NCI-H2029 (cell line): ENCODE data around the gene PREP.
A peak's percentile ranks its signal among the peaks of the same experiment; 100 is the strongest.
"Not testable (repeated sequence)": the region's sequence is repeated elsewhere in the genome, so short reads cannot be mapped to it uniquely, and the experiment has no call there.

Experiments used
- DNase-seq: peaks from one replicate; lab custom pipeline; 2025; lab: John Stamatoyannopoulos, UW

PREP gene

DNA sequence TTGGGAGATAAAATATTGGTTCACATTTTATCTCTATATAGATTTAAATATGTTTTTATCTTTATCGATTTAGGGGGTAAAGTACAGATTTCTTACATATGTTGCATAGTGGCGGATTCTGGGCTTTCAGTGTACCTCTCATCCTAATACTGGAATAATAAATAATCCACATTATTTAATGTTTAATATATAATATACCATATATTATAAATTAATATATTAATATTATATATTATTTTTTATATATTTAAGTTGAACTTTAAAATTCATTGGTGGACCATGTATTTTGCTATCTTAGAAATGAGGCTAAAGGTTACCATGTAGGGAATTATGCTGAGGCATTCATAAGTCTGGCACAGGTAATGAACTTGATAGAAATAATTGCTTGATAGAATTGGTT, 133.5 kb downstream of the PREP start:
- DNase-seq, result no peak

DNA sequence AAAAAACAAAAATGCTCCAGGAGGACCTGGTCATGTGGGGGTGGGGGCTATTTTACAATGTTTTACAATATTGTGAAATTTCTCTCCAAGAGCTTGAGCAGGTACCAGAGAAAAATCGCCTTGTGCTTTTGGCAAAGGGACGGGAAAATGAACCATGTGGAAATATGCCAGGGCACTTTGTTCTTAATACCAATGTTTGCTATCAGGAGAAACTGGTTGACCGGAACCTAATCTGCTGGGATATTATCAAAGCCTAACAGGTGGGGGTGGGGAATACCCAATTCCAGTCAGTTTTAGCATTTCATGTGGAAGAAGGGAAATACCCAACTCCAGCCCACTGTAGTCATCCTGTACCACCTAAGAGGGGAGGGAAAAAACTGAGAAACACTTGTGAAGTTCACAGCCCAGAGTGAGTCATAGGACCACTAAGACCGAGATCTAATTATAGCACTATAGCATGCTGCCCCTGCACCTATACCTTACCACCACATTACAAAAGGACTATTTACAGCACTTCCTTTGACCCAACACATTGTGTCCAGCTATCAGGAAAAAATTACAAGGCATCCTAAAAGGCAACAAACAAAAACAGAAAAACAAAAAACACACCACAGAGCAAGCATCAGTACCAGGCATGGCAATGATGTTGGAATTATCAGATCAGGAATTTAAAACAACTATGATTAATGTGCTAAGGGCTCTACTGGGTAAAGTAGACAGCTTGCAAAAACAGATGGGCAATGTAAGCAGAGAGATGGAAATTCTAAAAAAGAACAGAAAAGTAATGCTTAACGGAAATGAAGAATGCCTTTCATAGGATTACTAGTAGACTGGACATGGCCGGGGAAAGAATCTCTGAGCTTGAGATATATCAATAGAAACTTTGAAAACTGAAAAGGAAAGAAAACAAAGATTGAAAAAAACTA, 138.9 kb downstream of the PREP start:
- DNase-seq, result no peak

DNA sequence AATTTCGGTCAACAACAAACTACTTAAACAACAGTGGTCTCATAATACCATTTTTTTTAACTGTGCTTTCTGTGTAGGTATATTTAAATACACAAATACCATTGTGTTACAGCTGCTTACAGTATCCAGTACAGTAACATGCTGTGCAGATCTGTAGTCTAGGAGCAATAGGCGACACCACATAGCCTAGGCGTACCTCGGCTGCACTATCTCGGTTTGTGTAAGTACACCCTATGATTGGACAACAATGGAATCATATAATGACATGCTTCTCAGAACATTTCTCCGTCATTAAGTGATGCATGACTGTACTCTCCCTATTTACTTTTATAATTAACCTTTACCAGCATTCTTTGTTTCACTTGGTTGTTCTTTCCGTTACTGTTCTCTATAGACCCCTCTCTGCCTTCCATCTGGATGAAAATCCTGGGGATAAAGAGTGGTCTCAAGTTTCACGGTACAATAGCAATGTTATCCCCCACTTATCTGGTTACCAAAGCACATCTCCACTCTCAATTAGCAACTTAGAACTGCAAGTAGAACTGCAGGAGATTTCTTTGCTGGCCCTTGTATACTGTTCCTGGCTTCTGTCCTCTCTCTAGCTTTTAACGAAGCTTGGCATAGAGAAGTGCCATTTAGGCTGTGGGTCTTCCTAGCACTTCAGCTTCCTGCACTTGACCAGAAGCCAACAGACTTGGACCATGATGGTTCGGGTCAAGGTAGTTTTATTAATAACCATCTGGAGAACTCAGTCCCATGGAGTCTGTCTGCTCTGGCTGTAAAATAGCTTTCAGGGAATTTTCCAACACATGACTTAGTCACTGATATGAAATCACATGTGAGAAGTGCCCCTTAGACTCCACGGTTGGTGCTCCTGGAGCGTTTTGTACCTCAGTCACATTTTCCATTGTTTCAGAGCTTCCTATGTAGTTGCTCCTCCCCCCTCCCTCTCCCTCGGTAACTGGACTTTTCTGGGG, 142.7 kb downstream of the PREP start:
- DNase-seq, result peak; percentile 12

DNA sequence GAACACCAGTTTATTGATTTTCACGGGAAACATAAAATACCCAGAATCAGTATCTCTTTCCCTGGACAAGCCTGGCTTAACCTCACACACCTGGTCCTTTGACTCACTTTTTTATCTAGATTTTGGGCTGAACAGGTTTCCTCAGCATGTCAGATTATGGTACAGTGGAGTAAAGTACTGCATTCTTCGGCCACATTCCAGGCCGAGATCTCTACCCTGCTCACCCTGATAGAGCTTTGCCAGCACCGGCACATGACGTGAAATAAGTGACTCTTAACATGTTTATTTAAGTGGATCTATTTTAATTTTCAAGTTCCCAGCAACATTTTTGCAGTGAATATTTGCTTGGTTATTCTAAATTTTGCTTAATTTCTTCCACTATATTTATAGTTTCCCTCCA, 144.1 kb downstream of the PREP start:
- DNase-seq, result no peak

DNA sequence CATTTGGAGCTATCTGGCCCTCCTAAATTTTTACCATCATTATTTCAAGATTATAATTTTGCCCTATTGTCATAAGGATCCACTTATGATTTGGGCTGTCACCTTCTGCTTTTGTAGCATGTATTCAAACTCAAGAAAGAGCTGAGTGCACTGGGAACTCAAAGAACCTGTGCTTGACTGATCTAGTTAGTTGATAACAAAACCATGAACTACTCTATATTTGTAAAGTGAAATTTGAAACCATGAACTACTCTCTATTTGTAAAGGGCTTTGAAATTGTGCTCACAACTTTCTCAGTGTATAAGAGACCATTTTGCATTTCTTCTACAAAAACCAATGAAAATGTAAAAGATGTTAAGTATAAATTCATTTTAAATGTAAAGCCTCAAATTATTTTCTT, 145.5 kb downstream of the PREP start:
- no peak for DNase-seq

DNA sequence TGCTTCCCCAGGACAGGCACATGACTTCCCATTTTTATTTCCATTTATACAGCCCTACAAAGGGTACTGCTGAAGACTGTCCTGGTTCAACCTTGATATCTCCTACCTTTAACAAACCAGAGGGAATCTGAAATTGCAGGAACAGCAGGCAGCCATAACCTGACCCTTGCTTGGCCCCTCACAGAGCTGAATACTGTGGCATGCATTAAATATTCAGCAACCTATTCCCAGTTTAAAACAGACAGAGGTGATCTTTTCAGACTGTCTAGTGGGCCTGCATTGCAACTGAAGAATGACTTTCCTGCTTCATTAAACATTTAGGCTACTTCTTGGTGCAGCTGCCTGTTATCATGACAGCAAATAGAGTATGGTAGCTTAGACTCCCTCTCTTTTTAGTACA, 146.3 kb downstream of the PREP start:
- DNase-seq, result no peak

DNA sequence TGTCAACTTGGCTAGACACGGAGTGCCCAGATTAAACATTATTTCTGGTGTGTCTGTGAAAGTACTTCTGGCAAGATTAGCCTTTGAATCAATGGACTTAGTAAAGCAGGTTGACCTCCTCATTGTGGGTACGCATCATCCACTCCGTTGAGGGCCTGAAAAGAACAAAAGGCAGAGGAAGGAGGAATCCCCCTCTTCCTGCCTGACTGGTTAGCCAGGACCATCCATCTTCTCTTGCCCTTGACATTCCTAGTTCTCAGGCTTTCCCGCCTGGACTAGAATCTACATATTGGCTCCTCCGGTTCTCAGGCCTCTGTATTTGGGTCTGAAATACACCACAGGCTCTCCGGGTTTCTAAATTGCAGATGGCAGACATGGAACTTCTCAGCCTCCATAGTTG, 149.1 kb downstream of the PREP start:
- DNase-seq, result no peak

DNA sequence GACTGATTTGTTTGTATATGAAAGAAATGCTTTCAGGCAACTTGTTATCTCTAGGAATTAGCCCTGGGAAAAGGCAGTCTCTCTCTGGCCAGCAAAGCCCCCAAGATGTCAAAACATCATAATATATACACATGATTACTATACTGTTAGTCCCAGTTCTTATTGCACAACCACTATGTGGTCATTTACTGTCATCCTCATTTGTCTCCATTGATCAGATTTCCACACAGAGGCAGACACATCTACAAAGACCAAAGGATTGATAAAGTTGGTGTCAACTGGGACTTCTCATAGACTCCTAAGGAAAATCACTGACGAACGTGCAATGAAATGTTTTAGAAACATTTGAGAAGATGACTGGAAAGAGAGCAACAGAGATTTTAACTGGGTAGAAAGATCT, 151.2 kb downstream of the PREP start:
- DNase-seq, result no peak

DNA sequence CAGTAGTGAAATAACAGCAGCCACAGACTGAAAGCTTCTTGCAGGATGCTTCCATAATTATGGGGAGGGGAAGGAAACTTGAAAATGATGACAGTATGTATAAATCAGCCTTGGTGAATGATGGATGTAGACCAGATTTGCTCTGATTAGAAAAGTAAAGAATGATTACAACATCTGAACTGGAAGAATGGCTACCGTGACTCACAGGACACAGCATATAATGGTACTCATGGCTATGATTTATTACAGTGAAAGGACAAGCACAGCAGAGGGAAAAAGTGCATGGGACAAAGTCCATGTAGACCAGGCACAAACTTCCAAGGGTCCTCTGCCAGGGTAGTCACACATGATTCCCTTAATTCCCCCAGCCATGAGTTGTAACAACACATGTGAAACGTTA, 152.3 kb downstream of the PREP start:
- DNase-seq, result no peak

DNA sequence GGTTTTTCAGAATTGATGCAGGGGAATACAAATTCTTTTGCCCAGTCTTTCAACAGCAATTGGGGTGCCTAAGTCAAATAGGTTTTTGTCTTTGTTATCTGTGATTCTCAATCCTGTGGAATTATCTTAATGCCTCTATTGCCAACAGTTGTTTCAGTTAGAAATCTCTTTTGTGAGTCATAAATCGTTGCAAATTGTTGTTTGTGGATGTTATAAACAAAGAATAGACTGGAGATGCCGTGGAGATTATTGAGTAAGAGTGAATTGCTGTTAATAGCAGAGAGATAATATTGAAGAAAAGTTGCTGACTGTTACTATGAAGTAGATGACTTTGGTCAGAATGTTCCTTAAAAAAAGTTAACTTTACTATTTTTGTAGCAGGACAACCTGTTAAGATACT, 159.4 kb downstream of the PREP start:
- no peak for DNase-seq

DNA sequence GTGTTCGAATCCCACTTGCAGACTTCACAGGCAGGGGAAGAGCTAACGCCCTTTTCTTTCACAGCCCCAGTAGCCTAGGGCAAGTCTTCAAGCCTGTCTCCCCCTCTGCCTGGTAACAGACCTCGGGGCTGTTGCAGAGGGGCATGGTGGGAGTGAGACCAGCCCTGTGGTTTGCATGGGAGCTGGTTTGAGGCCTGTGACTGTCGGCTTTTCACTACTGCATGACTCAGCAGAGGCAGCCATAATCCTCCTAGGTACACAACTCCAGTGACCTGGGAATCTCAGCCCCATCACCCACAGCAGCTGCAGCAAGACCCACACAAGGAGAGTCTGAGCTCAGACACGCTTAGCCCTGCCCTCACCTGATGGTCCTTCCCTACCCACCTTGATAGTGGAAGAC, 167.7 kb downstream of the PREP start:
- no peak for DNase-seq

DNA sequence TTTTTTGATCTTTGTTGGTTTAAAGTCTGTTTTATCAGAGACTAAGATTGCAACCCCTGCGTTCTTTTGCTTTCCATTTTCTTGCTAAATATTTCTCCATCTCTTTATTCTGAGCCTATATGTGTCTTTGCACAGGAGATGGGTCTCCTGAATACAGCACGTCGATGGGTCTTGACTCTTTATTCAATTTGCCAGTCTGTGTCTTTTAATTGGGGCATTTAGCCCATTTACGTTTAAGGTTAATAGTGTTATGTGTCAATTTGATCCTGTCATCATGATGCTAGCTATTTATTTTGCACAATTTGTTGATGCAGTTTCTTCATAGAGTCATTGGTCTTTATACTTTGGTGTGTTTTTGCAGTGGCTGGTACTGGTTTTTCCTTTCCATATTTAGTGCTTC, 171.1 kb downstream of the PREP start:
- DNase-seq, result not testable (repeated sequence)
